Cardiac fibroblast (primary cell): ENCODE results near the gene C1orf21.

Experiments
- DNase-seq, 2 donors: peaks; one replicate each; pipeline versions ENCODE4 v3.0.0 to v3.0.0-alpha.2; 2010; ENCODE audit warnings: low read depth in 2 of 2
- H3K4me3 ChIP-seq, 2 donors: replicated peaks in 1 of 2; 1 replicate in 1 of 2; 2 replicates in 1 of 2; pipeline ENCODE4 v1.5.1; 2011; ENCODE audit warnings: low read depth in 2 of 2, low read length in 2 of 2, mild to moderate bottlenecking in 2 of 2, moderate library complexity in 1 of 2
- TF ChIP-seq, protein P1 (sequence below): IDR thresholded peaks from one replicate; pipeline ENCODE4 v1.5.1; 2011; ENCODE audit warnings: low read depth, mild to moderate bottlenecking, low read length, inconsistent platforms

C1orf21 gene

DNA sequence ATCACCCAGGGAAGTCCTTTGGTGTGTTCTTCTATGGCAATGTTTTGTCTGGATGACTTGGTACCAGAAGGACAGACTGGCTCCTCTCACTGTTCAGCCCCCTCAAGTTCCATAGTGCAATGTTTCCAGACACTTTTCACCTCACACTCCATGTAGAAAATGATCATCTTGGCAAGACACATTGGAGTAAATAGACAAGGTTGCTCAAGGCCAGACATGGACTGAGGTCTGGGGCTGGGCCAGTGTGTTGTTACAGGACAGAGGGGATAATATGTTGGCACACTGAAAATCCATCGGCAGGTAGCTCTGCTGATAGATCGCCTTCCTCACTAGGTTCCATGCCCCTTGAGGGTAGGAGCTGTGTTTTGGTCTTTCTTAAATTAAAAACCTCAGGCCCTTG lies 51.5 kb downstream of the C1orf21 start:
- TF ChIP-seq, protein P1, sequence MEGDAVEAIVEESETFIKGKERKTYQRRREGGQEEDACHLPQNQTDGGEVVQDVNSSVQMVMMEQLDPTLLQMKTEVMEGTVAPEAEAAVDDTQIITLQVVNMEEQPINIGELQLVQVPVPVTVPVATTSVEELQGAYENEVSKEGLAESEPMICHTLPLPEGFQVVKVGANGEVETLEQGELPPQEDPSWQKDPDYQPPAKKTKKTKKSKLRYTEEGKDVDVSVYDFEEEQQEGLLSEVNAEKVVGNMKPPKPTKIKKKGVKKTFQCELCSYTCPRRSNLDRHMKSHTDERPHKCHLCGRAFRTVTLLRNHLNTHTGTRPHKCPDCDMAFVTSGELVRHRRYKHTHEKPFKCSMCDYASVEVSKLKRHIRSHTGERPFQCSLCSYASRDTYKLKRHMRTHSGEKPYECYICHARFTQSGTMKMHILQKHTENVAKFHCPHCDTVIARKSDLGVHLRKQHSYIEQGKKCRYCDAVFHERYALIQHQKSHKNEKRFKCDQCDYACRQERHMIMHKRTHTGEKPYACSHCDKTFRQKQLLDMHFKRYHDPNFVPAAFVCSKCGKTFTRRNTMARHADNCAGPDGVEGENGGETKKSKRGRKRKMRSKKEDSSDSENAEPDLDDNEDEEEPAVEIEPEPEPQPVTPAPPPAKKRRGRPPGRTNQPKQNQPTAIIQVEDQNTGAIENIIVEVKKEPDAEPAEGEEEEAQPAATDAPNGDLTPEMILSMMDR = no peak
- DNase-seq = no peak
- no peak overlapping the region for H3K4me3 ChIP-seq

DNA sequence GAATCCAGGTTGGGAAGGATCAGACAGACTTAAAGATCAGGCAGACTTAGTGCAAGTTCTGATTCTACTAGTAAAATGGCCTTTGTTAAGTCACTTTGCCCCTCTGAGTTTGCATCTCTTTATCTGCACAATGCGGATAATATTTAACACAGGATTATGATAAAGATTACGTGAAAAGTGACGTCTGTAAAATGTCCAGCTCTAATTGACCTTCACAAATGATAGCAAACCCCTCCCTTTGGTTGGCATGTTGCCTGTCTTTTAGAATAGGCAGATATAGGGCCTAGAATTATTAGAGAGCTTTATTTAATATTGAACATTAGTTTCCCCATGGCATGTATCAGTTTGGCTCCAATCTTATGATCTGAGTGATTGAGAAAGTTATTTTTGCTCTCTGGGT lies 55.4 kb downstream of the C1orf21 start:
- no peak for DNase-seq
- TF ChIP-seq, protein P1 = no peak

DNA sequence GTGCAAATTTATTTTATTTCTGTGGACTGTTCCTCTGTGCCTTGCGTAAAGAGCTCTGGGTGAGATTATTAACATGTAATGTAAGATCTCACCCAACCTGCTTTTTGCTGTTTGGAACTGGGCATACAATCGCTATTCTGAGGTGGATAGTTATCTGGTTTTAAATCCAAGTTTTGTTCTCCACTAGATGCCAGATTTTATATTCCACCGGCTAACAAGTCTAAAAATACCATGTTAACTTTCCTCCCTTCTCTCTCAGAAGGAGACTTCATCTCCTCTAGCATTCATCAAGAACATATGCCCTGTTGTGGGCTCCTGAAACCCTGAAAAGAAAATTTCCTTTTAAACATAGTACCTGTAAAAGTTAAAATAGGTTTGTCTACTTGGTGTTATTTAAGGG lies 56.4 kb downstream of the C1orf21 start:
- no peak for DNase-seq
- no peak overlapping the region for H3K4me3 ChIP-seq
- TF ChIP-seq, protein P1 = no peak

More for the DNA sequence above, 55.4 kb downstream of the C1orf21 start:
- no peak overlapping the region for H3K4me3 ChIP-seq

DNA sequence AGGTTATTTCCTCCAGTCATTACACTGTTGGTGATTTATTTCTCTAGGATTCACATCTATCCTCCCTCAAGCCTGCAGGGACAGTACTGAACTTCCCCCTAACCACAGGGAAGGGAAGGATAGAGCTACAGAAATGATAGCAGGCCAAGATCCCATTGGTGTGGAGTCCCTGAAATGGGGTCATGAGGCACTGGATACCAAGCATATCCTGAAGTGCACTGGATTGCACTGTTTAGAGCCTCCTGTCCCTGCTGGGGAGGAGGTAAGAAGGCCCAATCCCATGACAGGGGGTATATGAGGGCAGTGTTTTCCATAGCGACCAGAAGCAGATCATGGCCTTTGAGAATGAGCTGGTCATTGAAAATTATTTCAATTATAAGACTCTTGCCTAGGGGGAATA lies 56.8 kb downstream of the C1orf21 start:
- no peak for DNase-seq
- H3K4me3 ChIP-seq = no peak overlapping the region
- TF ChIP-seq, protein P1 = no peak

DNA sequence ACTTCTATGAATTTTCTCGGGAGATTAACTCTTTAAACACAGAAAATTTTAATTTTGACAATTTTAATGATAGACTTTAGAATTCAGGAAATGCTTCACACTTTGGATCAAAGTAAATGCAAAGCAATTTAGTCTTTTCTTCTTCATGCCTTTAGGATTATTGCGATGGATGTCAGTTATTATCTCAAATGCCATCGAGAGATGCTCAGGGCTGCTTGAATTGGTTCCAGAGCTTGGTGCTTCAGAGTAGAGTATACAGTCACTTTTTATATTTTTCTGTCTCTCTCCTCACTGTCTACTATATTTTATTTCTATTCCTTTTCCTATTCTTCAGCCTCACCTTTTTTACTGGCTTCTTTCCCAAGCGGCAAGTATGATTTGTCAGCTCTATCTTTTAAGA lies 59.2 kb downstream of the C1orf21 start:
- DNase-seq = no peak
- H3K4me3 ChIP-seq = no peak overlapping the region
- TF ChIP-seq, protein P1 = no peak

DNA sequence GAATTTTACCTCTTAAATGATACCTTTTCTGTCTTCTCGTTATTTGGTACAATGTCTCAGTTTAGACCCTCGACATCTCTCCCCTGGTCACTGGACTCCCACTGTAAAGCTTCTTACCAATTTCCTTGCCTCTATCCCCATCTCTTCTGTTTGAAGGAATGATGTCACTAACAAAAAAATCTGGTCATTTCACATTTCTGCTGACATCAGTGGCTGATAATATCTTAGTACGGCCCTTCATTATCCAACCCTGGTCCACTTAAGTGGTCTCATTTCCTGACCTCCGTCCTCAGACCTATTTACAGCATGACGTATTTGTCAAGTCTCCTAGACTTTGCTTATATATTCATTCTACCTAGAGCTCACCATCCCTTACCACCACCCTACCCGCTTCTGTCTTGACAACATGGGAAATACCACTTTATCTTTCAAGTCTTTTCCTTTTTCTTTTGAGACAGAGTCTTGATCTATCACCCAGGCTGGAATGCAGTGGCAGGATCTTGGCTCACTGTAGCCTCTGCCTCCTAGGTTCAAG lies 60.9 kb downstream of the C1orf21 start:
- no peak overlapping the region for H3K4me3 ChIP-seq
- TF ChIP-seq, protein P1 = no peak
- no peak for DNase-seq

DNA sequence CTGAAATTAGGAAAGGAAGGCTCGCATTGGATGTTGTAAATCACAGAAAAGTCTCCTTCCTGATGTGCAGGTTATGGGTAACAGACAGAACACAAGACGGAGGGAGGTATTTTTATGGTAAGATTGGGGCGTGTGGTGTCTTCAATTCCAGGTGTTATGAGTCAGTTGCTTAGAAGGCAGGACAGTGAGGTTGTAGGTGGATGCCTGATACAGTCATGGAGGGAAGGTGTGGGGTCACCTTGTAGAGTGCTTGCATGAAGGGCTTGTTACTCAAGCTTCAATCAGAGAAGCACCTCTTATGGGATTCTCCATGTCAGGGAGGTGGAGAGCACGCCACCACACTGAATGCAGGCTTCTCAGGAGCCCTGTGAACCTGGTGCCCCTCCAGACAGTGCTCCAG lies 63.1 kb downstream of the C1orf21 start:
- DNase-seq = no peak
- H3K4me3 ChIP-seq = no peak overlapping the region
- TF ChIP-seq, protein P1 = no peak
